Measurements from ENCODE around the gene CREB3L4. TPM values are rescaled to one million over a fixed set of nuclear protein-coding genes. Genes with fewer than 3 reads are reported as not detected.

Gene CREB3L4
- total and polyA plus RNA-seq, 2 of the 13 experiments (the other 11 are each of a cell fraction or from before 2014, with no cell fraction given) = 9.9 to 18.7 TPM

GRCh38 chr1:153987621-153988020 lies 19.9 kb downstream of the CREB3L4 start:
- intact Hi-C loops (cut with micrococcal nuclease; ENCODE audit: unreplicated experiment) = loop anchor here (5.0 kb wide), 1 partner anchor 310 kb away; the partner anchor contains the start of gene NPR1
- no peak for FAIRE-seq
- peak overlapping the region; percentile 54 for H2AFZ ChIP-seq (ENCODE audit: low read length)
- ATAC-seq = no peak
- peaks cover 2 to 8% of the 10 kb centered on the region in 2 experiments; a peak in 4 of 5 replicates for H3K36me3 ChIP-seq (replicated peaks in 1 of 2; ENCODE audit: control insufficient read depth in 1 of 2, insufficient read depth in 2 of 2, low read length in 2 of 2)
- no peaks in the 10 kb centered on the region; a peak in 1 of 5 replicates for H3K27me3 ChIP-seq (ENCODE audit: control insufficient read depth in 1 of 2, insufficient read depth in 2 of 2, low read length in 2 of 2)
- peak overlapping the region in 2 of 3 experiments; percentile 47 to 79; a peak in 5 of 6 replicates for H3K4me3 ChIP-seq (replicated peaks in 1 of 3; ENCODE audit: insufficient read depth in 1 of 3, low read depth in 2 of 3, low read length in 3 of 3)
- TF ChIP-seq ZNF709 (CRISPR knock-in tag; IDR thresholded peaks at IDR 0.05) = no peak
- TF ChIP-seq ZMYM2 (CRISPR knock-in tag; IDR thresholded peaks at IDR 0.05) = 0 out of 2 replicates have a peak, but pooled peaks have one; percentile 13
- TF ChIP-seq ZNF124 (CRISPR knock-in tag; IDR thresholded peaks at IDR 0.05) = no peak
- H3K79me2 ChIP-seq (ENCODE audit: insufficient read depth, low read length) = peaks cover 23% of the 10 kb centered on the region
- H3K9me3 ChIP-seq (ENCODE audit: low read length) = no peaks in the 10 kb centered on the region
- no peak for DNase-seq (ENCODE audit: low spot score)
- peak overlapping the region; percentile 82 for H3K27ac ChIP-seq (ENCODE audit: extremely low read length, insufficient read depth, low read length)
- BruUV-seq (replicated peaks) = no TSS peak
- in situ Hi-C loops (cut with HindIII; ENCODE audit: extremely low pct_ligation_motif_present, low pct_unique_long_range_greater_than_20kb) = loop anchor here (5.0 to 10.0 kb wide), 2 partner anchors 190 to 303 kb away; no protein-coding TSS in a partner anchor
- WGBS (ENCODE audit: low lambda C conversion rate) = 60% methylated on average over 8 of the region's 8 CpGs
- H3K9ac ChIP-seq (ENCODE audit: insufficient read depth, low read depth, low read length) = peak overlapping the region; percentile 51
- peaks cover 5% of the 10 kb centered on the region for H4K20me1 ChIP-seq (ENCODE audit: insufficient read depth, low read length)
- H3K4me1 ChIP-seq (ENCODE audit: insufficient read depth, low read length) = peaks cover 32% of the 10 kb centered on the region
- peak overlapping the region; percentile 97 for H3K4me2 ChIP-seq (ENCODE audit: low read depth, low read length)
- CTCF ChIA-PET (ENCODE audit: low intra/inter-chr PET ratio, low total read pairs) = interaction anchor here (1.8 to 2.9 kb wide), 2 partner anchors 166 to 190 kb away, joined by 21 to 35 read pairs; no protein-coding TSS in a partner anchor
- POLR2A ChIA-PET = interaction anchor here (0.7 to 7.5 kb wide), 12 partner anchors 10 to 219 kb away, joined by 3 to 92 read pairs (median 6); partner anchors contain the start of genes CREB3L4, GATAD2B, JTB and SLC27A3

DNA sequence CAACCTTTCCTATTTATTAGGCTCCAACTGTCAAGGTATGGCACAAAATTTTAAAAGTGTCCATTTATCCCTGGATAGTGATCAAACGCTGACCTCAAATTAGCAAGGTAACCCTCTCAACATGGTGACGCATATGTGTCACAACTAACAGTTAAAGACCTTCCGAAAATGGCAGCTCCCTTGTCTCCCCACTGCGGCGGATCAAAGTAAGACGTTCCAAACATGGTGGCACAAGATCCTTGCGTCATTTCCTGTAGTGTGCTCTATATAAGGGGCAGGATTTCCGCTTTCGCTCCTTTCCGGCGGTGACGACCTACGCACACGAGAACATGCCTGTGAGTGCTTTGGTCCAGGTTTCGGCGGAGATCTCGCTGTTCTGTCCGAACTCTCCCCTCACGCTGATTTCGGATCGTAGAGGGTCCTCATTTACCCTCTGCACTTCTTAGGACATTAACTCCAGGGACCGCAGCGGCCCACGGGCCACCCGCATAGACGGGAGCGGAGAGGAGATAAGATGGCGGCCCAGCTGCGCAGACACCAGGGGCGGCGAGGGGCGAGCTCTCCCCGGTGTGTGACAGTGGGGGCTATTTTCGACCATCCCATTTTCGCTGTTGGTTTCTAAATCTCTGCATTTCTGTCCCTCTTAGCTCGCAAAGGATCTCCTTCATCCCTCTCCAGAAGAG lies 22.9 kb downstream of the CREB3L4 start, which contains the start of gene RPS27:
TSS of gene RPS27 (plus strand) at position 295 of the 683 bp plus-strand sequence. CDS start at position 330, 35 bp downstream.
- peak; percentile 82 for FAIRE-seq
- no TSS peak for BruUV-seq (replicated peaks)
- Histone ChIP-seq H3K36me3 (replicated peaks in 1 of 2; ENCODE audit: control insufficient read depth in 1 of 2, insufficient read depth in 2 of 2, low read length in 2 of 2) (peaks cover 2 to 16% of the 10 kb centered on the region in 2 experiments; a peak in 4 of 5 replicates), H3K4me2 (ENCODE audit: low read depth, low read length) (peak within 1 kb of the TSS; percentile 76), H3K27ac (ENCODE audit: extremely low read length, insufficient read depth, low read length) (peak within 1 kb of the TSS; percentile 85), H3K4me1 (ENCODE audit: insufficient read depth, low read length) (peaks cover 27% of the 10 kb centered on the region), H3K79me2 (ENCODE audit: insufficient read depth, low read length) (peaks cover 19% of the 10 kb centered on the region), H3K9ac (ENCODE audit: insufficient read depth, low read depth, low read length) (peak within 1 kb of the TSS; percentile 98), H2AFZ (ENCODE audit: low read length) (peak within 1 kb of the TSS; percentile 59), H3K9me3 (ENCODE audit: low read length) (no peaks in the 10 kb centered on the region), H3K4me3 (replicated peaks in 1 of 3; ENCODE audit: insufficient read depth in 1 of 3, low read depth in 2 of 3, low read length in 3 of 3) (peak within 1 kb of the TSS; percentile 77 to 97 (median 94)), H4K20me1 (ENCODE audit: insufficient read depth, low read length) (peaks cover 12% of the 10 kb centered on the region), H3K27me3 (ENCODE audit: control insufficient read depth in 1 of 2, insufficient read depth in 2 of 2, low read length in 2 of 2) (no peaks in the 10 kb centered on the region; a peak in 1 of 5 replicates)
- ChIA-PET CTCF (ENCODE audit: low intra/inter-chr PET ratio, low total read pairs) (no interaction called here), POLR2A (interaction anchor here (0.6 to 7.5 kb wide), 43 partner anchors 9 to 382 kb away, joined by 3 to 92 read pairs (median 5); partner anchors contain the start of genes CHTOP, CREB3L4, CRTC2 and DENND4B)
- DNase-seq (ENCODE audit: low spot score) = peak; percentile 98
- ATAC-seq = peak; percentile 24
- 2% methylated on average over 22 of the region's 36 CpGs for WGBS (ENCODE audit: low lambda C conversion rate)
- in situ Hi-C loops (cut with HindIII; ENCODE audit: extremely low pct_ligation_motif_present, low pct_unique_long_range_greater_than_20kb) (no loop called here), intact Hi-C loops (cut with micrococcal nuclease; ENCODE audit: unreplicated experiment) (no loop called here)
- TF ChIP-seq, protein P1, sequence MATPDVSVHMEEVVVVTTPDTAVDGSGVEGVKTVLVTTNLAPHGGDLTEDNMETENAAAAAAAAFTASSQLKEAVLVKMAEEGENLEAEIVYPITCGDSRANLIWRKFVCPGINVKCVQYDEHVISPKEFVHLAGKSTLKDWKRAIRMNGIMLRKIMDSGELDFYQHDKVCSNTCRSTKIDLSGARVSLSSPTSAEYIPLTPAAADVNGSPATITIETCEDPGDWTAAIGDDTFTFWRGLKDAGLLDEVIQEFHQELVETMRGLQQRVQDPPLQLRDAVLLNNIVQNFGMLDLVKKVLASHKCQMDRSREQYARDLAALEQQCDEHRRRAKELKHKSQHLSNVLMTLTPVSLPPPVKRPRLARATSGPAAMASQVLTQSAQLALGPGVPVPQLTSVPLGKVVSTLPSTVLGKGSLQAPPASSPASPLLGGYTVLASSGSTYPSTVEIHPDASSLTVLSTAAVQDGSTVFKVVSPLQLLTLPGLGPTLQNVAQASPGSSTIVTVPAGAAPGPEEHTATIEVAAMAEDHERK (CRISPR knock-in tag; IDR thresholded peaks at IDR 0.05; ENCODE audit: low read depth) = peak; percentile 26; the same call in 1 of the 2 replicates
- TF ChIP-seq TFDP1 (CRISPR knock-in tag; IDR thresholded peaks at IDR 0.05; ENCODE audit: borderline replicate concordance) (peak; percentile 42; the same call in 1 of the 2 replicates), HOXA3 (CRISPR knock-in tag; IDR thresholded peaks at IDR 0.05) (peak; percentile 100), ZNF619 (CRISPR knock-in tag; IDR thresholded peaks at IDR 0.05) (no peak), ZNF775 (CRISPR knock-in tag; IDR thresholded peaks at IDR 0.05; ENCODE audit: borderline replicate concordance) (0 out of 2 replicates have a peak, but pooled peaks have one; percentile 28)
- TF ChIP-seq, protein P2, sequence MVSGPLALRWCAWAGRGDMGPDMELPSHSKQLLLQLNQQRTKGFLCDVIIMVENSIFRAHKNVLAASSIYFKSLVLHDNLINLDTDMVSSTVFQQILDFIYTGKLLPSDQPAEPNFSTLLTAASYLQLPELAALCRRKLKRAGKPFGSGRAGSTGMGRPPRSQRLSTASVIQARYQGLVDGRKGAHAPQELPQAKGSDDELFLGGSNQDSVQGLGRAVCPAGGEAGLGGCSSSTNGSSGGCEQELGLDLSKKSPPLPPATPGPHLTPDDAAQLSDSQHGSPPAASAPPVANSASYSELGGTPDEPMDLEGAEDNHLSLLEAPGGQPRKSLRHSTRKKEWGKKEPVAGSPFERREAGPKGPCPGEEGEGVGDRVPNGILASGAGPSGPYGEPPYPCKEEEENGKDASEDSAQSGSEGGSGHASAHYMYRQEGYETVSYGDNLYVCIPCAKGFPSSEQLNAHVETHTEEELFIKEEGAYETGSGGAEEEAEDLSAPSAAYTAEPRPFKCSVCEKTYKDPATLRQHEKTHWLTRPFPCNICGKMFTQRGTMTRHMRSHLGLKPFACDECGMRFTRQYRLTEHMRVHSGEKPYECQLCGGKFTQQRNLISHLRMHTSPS (CRISPR knock-in tag; IDR thresholded peaks at IDR 0.05; ENCODE audit: low read depth) = 0 out of 2 replicates have a peak, but pooled peaks have one; percentile 17
- TF ChIP-seq, protein P3, sequence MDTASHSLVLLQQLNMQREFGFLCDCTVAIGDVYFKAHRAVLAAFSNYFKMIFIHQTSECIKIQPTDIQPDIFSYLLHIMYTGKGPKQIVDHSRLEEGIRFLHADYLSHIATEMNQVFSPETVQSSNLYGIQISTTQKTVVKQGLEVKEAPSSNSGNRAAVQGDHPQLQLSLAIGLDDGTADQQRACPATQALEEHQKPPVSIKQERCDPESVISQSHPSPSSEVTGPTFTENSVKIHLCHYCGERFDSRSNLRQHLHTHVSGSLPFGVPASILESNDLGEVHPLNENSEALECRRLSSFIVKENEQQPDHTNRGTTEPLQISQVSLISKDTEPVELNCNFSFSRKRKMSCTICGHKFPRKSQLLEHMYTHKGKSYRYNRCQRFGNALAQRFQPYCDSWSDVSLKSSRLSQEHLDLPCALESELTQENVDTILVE (CRISPR knock-in tag; IDR thresholded peaks at IDR 0.05) = no peak; the same call in 1 of the 2 replicates

All from HepG2 (cell line).